ENCODE data around the gene FRAT2. TPM values are rescaled to one million over a fixed set of nuclear protein-coding genes. Genes with fewer than 3 reads are reported as not detected.

FRAT2 gene
- total and polyA plus RNA-seq, 2 of the 13 experiments (the other 11 are each of a cell fraction or from before 2014, with no cell fraction given) = 7.2 to 14.1 TPM

- TF ChIP-seq, protein P1, sequence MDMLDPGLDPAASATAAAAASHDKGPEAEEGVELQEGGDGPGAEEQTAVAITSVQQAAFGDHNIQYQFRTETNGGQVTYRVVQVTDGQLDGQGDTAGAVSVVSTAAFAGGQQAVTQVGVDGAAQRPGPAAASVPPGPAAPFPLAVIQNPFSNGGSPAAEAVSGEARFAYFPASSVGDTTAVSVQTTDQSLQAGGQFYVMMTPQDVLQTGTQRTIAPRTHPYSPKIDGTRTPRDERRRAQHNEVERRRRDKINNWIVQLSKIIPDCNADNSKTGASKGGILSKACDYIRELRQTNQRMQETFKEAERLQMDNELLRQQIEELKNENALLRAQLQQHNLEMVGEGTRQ (IDR thresholded peaks at IDR 0.05; ENCODE audit: low read depth, low read length) = no peak
- TF ChIP-seq, protein P1 (CRISPR knock-in tag; IDR thresholded peaks at IDR 0.05; ENCODE audit: borderline replicate concordance) = no peak
- TF ChIP-seq IRF1 (CRISPR knock-in tag; IDR thresholded peaks at IDR 0.05; ENCODE audit: low read depth) = no peak
- TF ChIP-seq DR1 (CRISPR knock-in tag; IDR thresholded peaks at IDR 0.05) = no peak
- no peak for TF ChIP-seq ETS1 (CRISPR knock-in tag; IDR thresholded peaks at IDR 0.05)
- TF ChIP-seq ZFP62 (CRISPR knock-in tag; IDR thresholded peaks at IDR 0.05) = no peak
- no peak for TF ChIP-seq ARNT (IDR thresholded peaks at IDR 0.05)
- peak; percentile 93 for TF ChIP-seq FOXA1 (IDR thresholded peaks at IDR 0.05)
- peak; percentile 98 for TF ChIP-seq FOXA1 (CRISPR knock-in tag; IDR thresholded peaks at IDR 0.05)
- TF ChIP-seq PCBP1 (IDR thresholded peaks at IDR 0.05; ENCODE audit: borderline replicate concordance, low read depth, low read length) = no peak
- no peak; the same call in 1 of the 2 replicates for TF ChIP-seq JUN (CRISPR knock-in tag; IDR thresholded peaks at IDR 0.05)
- no peak for TF ChIP-seq BORCS8-MEF2B (CRISPR knock-in tag; IDR thresholded peaks at IDR 0.05)
- no peak for TF ChIP-seq PHF20 (CRISPR knock-in tag; IDR thresholded peaks at IDR 0.05)
- no peak for TF ChIP-seq NFKB2 (CRISPR knock-in tag; IDR thresholded peaks at IDR 0.05; ENCODE audit: borderline replicate concordance)
- no peak for TF ChIP-seq NFIB (CRISPR knock-in tag; IDR thresholded peaks at IDR 0.05; ENCODE audit: borderline replicate concordance)
- no peak for TF ChIP-seq PRPF4 (IDR thresholded peaks at IDR 0.05; ENCODE audit: low read depth, low read length, poor library complexity, severe bottlenecking)
- no peak for TF ChIP-seq KDM5B (CRISPR knock-in tag; IDR thresholded peaks at IDR 0.05; ENCODE audit: borderline replicate concordance)
- TF ChIP-seq HOXA9 (CRISPR knock-in tag; IDR thresholded peaks at IDR 0.05; ENCODE audit: borderline replicate concordance) = no peak
- TF ChIP-seq ZFP82 (CRISPR knock-in tag; IDR thresholded peaks at IDR 0.05; ENCODE audit: borderline replicate concordance) = no peak
- TF ChIP-seq TARDBP (CRISPR knock-in tag; IDR thresholded peaks at IDR 0.05) = peak; percentile 72; the same call in 1 of the 2 replicates
- peak; percentile 44; the same call in 1 of the 2 replicates for TF ChIP-seq SP5 (CRISPR knock-in tag; IDR thresholded peaks at IDR 0.05; ENCODE audit: borderline replicate concordance, low read depth)
- peak; percentile 55; the same call in 1 of the 2 replicates for TF ChIP-seq NR2C2 (CRISPR knock-in tag; IDR thresholded peaks at IDR 0.05; ENCODE audit: borderline replicate concordance)
- peak; percentile 70; the same call in 1 of the 2 replicates for TF ChIP-seq GATAD1 (CRISPR knock-in tag; IDR thresholded peaks at IDR 0.05)
- TF ChIP-seq PAWR (CRISPR knock-in tag; IDR thresholded peaks at IDR 0.05; ENCODE audit: borderline replicate concordance) = no peak
- no peak for TF ChIP-seq EEA1 (CRISPR knock-in tag; IDR thresholded peaks at IDR 0.05; ENCODE audit: borderline replicate concordance)
- TF ChIP-seq ZNF431 (CRISPR knock-in tag; IDR thresholded peaks at IDR 0.05; ENCODE audit: borderline replicate concordance, low read depth) = no peak
- peak; percentile 67; the same call in 1 of the 2 replicates for TF ChIP-seq HOXA5 (CRISPR knock-in tag; IDR thresholded peaks at IDR 0.05)
- TF ChIP-seq SALL1 (CRISPR knock-in tag; IDR thresholded peaks at IDR 0.05) = peak; percentile 79
These were observed 6.9 kb downstream of the FRAT2 start (continued) for GRCh38 chr10:97327348-97328294.
